ACHN (cell line): ENCODE data around the gene PYGB.
A peak's percentile ranks its signal among the peaks of the same experiment; 100 is the strongest.

Experiments
- DNase-seq: peaks from one replicate; pipeline ENCODE4 v3.0.0-alpha.2; 2015
- in situ Hi-C: cut with HindIII; loops from 2 replicates; pipeline ENCODE4 v1.10.0; 2017; ENCODE audit warnings: low sequenced_read_pairs, low pct_ligation_motif_present, low pct_unique_long_range_greater_than_20kb

PYGB gene

DNA sequence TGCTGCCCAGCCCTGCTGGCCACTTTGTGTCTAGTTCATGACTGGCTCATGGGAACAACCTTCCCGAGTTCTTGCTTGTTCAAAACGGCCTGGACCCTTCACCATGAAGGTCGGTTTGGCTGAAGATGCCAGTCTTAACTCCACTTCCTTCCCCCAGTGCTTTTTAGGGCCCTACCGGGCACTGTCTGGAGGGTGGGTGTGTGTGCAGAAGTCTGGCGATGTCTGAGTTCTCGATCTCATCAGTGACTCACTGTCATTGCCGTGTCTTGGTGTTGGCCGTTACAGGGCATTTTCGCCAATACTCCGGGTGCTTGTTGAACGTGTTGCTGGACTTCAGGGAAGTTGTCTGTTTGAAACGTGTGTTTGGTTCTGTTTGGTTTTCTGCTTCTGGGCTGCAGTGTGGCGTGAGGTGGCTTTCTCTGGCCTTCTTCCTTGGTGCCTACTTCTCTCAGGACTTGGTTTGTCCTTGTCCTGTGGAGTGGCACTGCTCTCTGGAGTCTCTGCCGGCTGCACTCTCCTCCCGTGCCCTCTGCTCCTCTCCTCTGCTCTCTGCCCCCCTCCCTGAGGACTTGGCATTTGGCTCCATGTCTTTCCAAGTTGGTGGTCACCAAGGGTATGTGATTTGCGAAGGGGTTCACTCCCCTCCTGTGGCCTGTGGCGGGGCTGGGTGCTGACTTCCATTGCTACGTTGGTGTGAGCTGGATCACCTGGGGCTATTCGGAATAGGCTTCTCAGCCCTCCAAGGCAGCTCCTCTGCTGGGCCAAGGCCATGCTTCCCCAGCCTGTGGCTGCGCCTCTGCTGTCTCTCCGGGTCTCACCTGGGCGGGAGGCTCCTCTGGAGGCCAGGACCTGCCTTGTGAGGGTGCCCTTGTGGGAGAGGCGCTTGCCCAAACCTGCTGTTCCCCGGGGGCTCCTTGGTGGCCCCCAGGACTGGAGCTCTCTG lies 38.2 kb downstream of the PYGB start:
- no peak for DNase-seq
- in situ Hi-C loops = no loop called here

DNA sequence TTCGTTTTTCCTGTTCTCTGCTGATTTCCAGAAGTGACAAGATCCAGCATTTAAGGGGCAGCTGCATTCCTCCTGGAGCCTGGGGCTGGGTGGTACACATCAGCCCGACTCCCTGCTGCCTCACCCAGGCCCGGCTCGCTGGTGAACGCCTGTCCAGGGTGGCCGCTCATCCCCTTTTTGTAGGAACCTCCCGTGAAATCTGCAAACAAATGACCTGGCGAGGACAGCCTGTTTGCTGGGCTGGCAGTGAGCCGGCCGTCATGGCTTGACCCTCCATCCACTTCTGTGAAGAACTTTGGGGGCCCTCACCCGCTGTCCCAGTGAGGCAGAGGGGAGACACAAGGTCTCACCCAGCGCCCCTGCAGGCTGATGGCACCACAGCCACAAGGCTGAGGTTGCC lies 39.0 kb downstream of the PYGB start:
- DNase-seq = no peak
- in situ Hi-C loops = no loop called here

DNA sequence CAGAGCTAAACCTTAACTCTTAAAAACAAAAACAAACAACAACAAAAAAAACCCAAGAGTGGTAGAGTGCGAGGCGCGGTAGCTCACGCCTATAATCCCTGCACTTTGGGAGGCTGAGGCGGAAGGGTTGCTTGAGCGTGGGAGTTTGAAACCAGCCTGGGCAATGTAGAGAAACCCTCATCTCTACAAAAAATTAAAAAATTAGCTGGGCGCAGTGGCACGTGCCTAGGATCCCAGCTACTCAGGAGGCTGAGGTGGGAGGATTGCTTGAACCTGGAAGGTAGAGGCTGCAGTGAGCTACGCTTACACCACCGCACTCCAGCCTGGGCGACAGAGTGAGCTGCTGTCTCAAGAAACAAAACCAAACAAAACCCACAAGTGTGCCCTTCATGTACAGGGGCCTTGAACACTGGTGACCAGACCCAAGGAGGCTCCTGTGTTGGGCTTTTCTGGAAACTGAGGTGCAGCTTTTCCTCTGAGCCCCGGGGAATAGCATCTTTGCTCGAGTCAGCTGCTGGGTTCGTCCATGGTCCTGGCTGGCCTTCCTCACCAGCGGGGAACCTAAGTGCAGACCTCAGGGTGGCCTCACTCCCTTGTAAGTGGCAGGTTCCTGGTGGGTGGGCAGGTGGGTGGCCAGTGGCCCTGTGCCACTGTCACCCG lies 39.9 kb downstream of the PYGB start:
- in situ Hi-C loops = no loop called here
- no peak for DNase-seq

DNA sequence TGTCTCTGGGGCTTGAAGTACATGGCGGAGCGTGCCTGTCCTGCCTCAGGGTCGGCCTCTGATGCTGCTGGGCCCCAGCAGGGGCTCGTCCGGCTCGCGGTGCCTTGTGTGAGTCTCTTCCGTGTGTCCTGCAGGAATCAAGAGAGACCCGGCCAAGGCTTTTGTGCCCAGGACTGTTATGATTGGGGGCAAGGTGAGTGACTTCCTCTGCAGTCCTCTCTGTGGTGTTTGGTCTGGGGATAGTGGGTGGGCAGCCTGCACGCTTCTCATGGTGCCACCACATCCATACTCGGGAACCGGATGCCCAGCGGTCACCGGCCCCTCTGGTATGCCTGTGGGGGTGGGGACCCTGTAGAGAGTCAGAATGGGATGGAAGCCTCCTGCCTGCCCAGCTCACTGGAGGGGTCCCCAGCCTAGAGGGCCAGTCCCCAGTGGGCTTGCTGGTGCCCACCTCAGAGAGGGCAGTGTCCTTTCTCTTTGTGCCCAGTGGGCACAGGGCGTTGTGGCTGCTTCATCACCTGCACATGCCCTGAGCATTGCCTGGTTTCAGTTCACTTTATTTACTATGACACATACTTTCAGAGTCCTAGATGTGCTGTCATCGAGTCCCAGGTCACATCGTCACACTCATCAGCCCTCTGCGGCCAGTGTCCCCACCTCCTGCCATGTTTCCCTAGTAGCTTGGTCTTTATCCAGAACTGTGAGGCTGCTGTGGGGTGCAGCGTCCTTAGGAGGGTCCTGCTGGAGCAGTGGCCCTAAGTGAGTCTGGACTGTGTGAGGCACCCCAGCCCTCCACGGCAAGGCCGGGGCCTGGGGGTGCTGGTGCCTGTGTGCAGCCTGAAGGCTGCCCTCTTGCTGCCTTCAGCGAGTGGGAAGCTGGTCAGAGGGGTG lies 40.7 kb downstream of the PYGB start:
- in situ Hi-C loops = no loop called here
- no peak for DNase-seq

DNA sequence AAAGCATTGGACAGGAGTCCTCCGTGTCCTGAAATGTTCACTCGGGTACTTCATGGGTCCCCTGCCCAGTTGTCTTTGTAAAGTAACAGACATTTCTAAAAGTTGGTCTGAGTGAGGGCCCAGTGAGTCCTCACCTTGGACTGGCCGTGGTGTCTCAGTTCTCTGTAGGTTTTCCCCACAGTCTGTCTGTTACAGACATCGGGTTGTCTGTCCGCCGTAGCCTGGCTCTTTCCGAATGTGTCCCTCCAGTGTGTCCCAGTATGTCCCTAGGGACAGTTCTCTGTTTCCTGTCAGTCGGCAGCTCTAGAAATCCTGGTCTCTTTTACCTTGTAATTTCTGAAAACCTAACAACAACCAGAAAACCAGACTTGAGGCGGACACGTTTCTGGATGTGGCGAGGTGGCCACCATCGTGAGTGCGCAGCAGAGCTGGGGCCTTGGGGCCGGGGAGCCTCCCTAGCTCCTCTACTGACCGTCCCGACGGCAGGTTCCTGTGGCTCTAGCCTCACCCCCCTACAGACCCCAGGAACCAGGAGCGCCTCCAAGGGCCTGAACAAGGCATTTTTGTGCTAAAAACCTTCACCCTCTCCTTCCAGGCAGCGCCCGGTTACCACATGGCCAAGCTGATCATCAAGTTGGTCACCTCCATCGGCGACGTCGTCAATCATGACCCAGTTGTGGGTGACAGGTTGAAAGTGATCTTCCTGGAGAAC lies 42.2 kb downstream of the PYGB start:
- in situ Hi-C loops = no loop called here
- no peak for DNase-seq

DNA sequence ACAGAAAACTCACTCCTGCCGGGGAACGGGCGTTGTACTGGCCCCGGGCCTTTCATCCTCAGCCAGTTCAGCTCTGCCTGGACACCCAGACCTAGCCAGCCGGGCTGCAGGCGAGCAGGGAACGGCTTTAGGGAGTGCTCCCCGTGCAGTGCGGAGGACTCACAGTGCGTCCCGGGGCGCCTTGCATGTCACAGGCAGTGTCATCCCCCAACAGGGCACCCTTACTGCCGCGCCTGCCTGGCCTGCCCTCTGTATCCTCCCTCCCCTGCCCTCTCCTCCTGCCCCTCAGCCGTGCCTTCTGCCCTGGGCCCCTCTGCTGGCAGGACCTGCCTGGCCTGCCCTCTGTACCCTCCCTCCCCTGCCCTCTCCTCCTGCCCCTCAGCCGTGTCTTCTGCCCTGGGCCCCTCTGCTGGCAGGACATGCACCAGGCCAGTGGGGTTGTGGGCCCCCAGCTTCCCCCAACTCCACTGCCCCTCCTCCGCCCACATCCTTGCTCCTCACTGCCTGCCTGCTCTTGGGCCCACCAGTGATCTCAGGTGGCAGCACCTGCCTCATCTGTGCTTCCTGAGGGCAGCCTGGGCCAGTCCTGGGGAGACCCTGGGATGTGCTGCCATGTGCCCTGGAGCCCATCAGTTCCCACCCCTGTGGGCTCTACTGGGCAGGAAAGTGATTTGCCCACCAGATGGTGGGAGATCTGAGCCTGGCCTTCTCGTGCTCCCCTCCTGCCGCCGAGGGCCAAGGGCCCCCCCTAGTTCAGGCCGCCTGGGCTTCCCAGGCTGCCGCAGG lies 43.0 kb downstream of the PYGB start:
- in situ Hi-C loops = no loop called here
- DNase-seq = no peak

DNA sequence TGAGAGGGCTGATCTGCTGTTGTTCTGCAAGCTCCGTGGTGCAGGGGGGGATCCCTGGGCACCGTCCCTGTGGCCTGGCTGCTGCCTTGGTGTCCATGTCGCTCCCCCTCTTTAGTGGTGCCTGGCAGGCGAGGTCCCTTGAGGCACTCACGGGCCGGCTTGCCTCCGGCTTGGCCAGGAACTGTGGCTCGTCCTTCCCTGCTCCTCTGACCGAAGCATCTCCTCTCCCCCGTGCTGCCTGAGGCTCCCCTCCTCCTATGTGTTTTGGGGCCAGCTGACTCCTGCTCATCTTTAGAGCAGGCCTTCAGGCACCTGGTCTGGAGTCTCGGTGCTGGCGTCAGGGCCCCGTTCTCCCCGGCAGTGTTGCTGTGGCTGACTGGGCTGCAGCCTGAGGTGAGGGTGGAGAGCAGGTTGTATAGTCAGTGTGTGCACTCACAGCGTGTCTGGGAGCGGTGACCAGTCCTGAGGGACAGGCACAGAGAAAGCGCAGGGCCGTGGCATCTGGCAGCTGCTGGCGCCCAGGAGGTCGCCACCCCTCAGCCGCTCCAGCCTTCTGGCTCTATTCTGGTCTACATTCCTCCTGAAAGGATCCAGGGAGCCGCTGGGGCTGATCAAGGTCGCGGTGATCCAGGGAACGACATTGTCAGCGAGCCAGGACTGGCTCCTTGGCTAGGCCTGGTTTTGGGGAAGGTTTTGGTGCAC lies 43.7 kb downstream of the PYGB start:
- in situ Hi-C loops = no loop called here
- no peak for DNase-seq

DNA sequence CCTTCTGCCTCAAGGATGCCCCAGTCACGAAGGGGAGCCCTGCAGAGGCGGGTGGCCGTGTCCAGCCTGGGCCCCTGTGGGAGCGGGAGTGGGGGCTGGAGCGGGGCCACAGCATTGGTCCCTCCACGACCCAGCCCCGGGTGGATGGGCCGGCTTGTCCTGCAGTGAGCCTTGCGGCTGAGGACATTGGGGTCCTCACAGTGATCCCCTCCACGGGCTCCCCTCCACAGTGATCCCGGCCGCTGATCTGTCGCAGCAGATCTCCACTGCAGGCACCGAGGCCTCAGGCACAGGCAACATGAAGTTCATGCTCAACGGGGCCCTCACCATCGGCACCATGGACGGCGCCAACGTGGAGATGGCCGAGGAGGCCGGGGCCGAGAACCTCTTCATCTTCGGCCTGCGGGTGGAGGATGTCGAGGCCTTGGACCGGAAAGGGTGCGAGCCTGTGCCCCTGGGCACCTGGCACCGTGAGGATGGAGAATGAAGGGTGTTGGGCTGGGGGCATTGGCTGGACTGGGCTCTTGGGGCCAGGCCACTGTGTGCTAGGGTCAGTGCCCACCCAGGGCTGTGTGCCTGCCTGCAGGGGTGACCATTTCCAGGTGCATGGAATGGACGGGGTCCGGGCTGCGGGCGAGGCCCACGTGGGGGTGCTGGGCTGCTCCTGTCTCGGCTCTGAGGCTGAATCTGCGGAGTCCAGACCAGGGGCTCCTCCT lies 44.4 kb downstream of the PYGB start:
- in situ Hi-C loops = no loop called here

DNA sequence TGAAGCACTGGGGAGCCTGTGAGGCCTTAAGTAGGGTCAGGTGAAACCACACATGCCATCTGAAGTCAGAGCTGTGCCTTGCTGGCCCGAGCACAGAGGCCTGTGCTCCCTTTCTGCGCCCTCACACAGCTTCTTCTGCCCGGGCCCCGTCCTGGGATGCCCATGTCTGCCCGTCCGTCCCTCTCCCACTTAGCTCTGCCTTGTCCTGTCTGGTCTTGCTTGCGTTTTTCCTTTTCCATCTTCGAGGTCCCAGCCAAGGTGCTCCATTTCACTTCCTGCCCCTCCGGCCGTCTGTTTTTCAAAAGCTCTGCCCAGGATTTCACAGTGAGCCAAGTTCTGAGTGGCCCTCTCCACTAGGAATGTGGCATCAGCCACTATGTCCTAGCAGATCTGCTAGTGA lies 45.6 kb downstream of the PYGB start:
- in situ Hi-C loops = no loop called here
- DNase-seq = no peak

More for the DNA sequence above, 44.4 kb downstream of the PYGB start:
- DNase-seq = no peak

DNA sequence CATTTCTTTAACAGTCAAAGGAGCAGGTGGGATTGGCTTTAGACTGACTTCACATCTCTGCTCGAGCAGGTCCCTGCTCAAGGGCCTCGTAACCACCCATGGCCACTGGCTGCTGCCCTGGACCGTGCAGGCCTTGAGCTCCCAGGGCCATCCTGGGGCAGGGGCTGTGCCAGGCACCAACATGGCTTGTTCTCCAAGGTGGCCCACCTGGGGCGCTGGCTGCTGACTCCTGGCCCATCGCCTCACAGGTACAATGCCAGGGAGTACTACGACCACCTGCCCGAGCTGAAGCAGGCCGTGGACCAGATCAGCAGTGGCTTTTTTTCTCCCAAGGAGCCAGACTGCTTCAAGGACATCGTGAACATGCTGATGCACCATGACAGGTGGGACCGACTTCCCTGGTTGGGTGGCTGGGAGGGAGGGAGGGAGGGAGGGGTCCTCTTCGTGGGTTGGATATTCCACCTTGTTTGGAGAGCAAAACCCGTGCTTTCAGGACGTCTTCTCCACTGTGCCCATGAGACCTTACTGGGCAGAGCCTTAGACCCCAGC lies 46.1 kb downstream of the PYGB start:
- in situ Hi-C loops = no loop called here
- DNase-seq = no peak

DNA sequence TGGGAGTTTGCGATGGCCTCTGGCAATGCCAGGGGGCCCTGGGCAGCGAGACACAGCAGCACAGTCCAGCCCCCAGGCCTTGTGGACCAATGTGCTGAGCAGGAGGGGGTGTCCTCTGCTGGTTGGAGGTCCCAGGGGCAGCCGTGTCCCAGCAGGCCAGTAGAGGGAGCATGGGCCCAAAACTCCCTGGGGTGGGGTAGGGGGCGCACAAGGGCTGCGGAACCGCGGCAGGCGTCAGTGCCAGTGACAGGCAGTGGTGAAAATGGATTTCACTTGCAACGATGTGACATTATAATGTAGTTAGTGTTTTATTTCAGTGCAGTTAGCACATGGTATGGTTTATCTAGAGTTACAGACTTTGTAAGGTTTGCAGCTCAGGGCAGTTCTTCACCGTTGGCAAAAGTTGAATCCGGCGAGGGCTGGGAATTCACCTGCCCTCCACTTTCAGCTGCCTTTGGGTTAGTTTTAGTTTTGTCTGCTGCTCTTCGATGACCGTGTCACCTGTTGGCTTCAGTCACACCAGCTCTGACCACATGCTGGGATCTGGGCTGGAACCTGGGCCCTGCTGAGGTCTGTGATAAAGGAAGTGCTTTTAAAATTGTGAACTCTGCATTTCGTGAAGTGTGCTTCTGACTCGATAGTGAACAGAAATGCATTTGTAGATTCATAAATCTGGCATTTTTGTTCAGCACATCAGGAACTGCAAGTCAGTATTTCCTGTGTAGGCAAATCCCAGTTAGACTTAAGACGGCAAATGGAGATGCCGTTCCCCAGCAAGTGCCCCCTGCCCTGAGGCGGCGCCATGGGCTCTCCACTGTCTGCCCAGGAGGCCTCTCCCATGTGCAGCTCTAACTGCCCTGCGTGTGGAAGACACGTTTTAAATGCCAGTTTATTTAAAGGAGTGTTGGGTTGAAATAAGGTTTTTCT lies 46.8 kb downstream of the PYGB start:
- in situ Hi-C loops = no loop called here
- peak; percentile 58 for DNase-seq

DNA sequence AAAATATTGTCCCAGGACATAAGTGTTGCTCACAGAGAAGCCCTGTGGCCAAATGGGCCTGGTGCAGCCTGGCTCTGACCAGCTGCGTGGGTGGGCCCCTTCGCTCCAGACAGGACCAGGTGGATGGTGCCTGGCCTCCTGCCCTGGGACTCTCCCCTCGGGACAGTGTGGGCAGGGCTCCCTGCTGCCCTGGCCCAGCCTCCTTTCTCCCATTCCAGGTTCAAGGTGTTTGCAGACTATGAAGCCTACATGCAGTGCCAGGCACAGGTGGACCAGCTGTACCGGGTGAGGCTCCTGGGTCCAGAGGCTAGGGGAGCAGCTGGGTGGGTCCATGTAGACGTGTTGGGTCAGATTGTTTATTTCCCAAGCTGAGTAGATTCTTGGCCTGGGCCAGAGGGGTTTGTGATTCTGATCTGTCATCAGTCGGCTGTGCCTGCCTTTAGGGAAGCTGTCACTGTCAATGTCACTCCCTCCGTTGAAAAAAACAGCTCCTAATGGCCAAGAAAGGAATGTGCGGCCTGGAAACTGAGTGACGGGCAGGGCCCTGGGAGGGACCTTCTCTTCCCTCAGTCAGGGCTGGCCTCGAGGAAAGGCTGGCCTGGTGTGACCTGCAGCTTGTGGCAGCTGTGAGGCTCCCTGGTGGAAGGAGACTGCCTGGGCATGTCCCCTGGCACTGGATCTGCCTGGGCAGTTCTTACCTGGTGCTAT lies 47.7 kb downstream of the PYGB start:
- no peak for DNase-seq
- in situ Hi-C loops = no loop called here

DNA sequence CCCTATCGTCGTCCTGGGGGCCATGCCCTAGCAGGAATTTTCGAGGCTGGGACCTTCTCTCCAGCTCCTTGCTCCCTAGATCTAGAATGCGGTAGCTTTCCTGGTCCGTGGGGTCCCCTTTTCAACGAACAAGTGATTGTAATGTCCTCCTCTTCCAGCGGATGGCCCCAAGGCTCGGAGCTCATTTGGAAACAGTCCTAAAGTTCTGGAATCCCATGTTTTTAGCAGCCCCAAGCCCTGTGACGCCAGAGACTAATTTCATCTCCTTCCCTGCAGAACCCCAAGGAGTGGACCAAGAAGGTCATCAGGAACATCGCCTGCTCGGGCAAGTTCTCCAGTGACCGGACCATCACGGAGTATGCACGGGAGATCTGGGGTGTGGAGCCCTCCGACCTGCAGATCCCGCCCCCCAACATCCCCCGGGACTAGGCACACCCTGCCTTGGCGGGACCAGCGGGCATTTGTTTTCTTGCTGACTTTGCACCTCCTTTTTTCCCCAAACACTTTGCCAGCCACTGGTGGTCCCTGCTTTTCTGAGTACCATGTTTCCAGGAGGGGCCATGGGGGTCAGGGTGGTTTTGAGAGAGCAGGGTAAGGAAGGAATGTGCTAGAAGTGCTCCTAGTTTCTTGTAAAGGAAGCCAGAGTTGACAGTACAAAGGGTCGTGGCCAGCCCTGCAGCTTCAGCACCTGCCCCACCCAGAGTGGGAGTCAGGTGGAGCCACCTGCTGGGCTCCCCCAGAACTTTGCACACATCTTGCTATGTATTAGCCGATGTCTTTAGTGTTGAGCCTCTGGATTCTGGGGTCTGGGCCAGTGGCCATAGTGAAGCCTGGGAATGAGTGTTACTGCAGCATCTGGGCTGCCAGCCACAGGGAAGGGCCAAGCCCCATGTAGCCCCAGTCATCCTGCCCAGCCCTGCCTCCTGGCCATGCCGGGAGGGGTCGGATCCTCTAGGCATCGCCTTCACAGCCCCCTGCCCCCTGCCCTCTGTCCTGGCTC lies 48.5 kb downstream of the PYGB start:
- in situ Hi-C loops = no loop called here
- peak; percentile 33 for DNase-seq
